Osteocyte (in vitro differentiated cells): Measurements from ENCODE around the gene SLC3A2. TPM values are rescaled to one million over a fixed set of nuclear protein-coding genes. Genes with fewer than 3 reads are reported as not detected.
"Not testable (repeated sequence)": the region's sequence is repeated elsewhere in the genome, so short reads cannot be mapped to it uniquely, and the experiment has no call there.

Source experiments
- DNase-seq: peaks from one replicate; pipeline ENCODE4 v3.0.0; 2021; ENCODE audit warnings: mixed read lengths; ENCODE audit not compliant: unreplicated experiment; ENCODE audit errors: extremely low spot score
- H3K27ac Mint-ChIP-seq: one replicate; pipeline ENCODE4 v1.8.0; 2021; ENCODE audit warnings: mild to moderate bottlenecking, mixed read lengths; ENCODE audit not compliant: unreplicated experiment
- H3K27me3 Mint-ChIP-seq: one replicate; pipeline ENCODE4 v1.8.0; 2021; ENCODE audit warnings: mixed read lengths; ENCODE audit not compliant: unreplicated experiment
- H3K36me3 Mint-ChIP-seq: one replicate; pipeline ENCODE4 v1.8.0; 2021; ENCODE audit warnings: mixed read lengths; ENCODE audit not compliant: unreplicated experiment
- H3K4me1 Mint-ChIP-seq: one replicate; pipeline ENCODE4 v1.8.0; 2021; ENCODE audit warnings: mixed read lengths; ENCODE audit not compliant: unreplicated experiment
- H3K4me3 Mint-ChIP-seq: one replicate; pipeline ENCODE4 v1.8.0; 2021; ENCODE audit warnings: mild to moderate bottlenecking, moderate library complexity, mixed read lengths; ENCODE audit not compliant: unreplicated experiment
- H3K9me3 Mint-ChIP-seq: one replicate; pipeline ENCODE4 v1.8.0; 2021; ENCODE audit warnings: mixed read lengths; ENCODE audit not compliant: unreplicated experiment
- total RNA-seq: library from RNA; stranded (reverse); gene quantifications from 2 replicates; pipeline ENCODE4 v1.2.1, GENCODE V29; 2021
- TF ChIP-seq, protein P1 (sequence below): fragments of 200-600 bp; sonication (generic); IDR thresholded peaks from 2 replicates; pipeline ENCODE4 v1.5.0; 2021; ENCODE audit warnings: antibody characterized with exemption, mild to moderate bottlenecking, moderate library complexity

The SLC3A2 gene
- total RNA-seq, 1 donor from 2014 or later, result 326 TPM

DNA sequence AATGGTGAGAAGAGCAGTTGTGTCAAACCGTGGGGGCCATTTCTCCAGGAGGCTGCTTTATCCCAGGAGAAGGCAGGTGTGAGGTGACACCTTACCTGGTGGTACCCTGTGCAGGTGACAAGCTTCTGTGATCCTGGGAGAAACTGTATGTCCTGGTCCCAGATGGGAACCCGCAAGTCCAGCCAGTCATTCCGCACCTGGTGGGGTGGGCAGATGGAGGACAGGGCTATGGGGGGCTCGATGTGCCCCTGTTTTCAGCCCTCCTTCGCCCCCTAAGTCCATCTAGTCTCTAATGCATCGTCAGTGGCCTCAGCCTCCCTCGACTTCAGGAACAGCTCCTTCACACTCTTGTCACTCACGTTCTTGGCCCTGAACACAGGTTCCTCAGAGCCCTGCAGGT is 45.4 kb upstream of the SLC3A2 start:
- Mint-ChIP-seq H3K9me3 (no peaks in the 10 kb centered on the region), H3K4me3 (no peak overlapping the region), H3K27me3 (no peaks in the 10 kb centered on the region), H3K27ac (no peak overlapping the region), H3K36me3 (peaks cover 8% of the 10 kb centered on the region), H3K4me1 (peaks cover 40% of the 10 kb centered on the region)
- DNase-seq, result no peak
- TF ChIP-seq, protein P1, sequence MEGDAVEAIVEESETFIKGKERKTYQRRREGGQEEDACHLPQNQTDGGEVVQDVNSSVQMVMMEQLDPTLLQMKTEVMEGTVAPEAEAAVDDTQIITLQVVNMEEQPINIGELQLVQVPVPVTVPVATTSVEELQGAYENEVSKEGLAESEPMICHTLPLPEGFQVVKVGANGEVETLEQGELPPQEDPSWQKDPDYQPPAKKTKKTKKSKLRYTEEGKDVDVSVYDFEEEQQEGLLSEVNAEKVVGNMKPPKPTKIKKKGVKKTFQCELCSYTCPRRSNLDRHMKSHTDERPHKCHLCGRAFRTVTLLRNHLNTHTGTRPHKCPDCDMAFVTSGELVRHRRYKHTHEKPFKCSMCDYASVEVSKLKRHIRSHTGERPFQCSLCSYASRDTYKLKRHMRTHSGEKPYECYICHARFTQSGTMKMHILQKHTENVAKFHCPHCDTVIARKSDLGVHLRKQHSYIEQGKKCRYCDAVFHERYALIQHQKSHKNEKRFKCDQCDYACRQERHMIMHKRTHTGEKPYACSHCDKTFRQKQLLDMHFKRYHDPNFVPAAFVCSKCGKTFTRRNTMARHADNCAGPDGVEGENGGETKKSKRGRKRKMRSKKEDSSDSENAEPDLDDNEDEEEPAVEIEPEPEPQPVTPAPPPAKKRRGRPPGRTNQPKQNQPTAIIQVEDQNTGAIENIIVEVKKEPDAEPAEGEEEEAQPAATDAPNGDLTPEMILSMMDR, result no peak

DNA sequence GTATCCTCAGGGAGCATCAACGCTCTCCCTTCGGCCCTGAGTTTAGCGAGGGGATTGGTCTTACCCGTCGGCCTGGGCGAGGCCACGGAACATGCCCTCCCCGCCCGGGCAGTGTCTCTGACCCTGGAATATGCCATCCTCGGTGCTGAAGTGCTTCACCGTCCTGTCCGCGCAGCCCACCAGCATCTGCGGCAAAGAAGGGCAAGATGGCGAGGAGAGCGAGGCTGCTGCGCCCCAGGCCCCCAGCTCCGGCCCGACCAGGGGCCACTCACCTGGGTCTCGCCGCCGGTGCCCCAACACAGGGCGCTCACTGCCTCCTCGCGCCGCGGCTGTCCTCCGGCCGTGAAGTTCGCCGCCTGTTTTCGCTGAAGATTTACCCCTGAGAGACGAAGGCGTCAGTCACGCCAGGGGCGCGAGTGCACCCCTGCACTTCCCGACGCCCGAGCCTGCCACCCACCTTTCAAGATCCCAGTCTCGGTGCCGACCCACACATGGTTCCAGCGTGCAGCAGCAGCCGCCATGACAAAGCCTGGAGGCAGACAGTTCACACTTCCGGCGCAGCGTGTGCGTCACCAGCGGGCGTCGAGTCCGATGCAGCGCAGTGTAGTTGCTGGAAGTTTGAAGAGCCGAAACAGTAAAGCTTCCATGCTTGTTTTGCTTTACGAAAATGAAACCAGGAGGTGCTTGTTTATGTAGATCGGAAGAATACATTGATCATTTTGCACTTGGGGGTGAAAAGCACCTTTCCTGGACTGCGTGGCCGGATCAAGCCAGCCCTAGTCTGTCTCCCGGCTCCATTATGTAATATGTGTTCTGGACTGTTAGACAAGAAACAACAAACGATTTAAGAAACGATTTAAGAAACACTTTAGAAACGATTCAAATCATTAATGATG is 41.4 kb upstream of the SLC3A2 start, which contains the start of gene WDR74:
TSS of gene WDR74 (minus strand) at position 541 of the 896 bp plus-strand sequence. CDS start at position 521, 20 bp downstream.
- Mint-ChIP-seq H3K27ac (no peak within 1 kb of the TSS), H3K36me3 (peaks cover 5% of the 10 kb centered on the region), H3K27me3 (no peaks in the 10 kb centered on the region), H3K4me1 (peaks cover 26% of the 10 kb centered on the region), H3K4me3 (no peak within 1 kb of the TSS), H3K9me3 (no peaks in the 10 kb centered on the region)
- peak; percentile 94 for DNase-seq
- TF ChIP-seq, protein P1, result no peak

DNA sequence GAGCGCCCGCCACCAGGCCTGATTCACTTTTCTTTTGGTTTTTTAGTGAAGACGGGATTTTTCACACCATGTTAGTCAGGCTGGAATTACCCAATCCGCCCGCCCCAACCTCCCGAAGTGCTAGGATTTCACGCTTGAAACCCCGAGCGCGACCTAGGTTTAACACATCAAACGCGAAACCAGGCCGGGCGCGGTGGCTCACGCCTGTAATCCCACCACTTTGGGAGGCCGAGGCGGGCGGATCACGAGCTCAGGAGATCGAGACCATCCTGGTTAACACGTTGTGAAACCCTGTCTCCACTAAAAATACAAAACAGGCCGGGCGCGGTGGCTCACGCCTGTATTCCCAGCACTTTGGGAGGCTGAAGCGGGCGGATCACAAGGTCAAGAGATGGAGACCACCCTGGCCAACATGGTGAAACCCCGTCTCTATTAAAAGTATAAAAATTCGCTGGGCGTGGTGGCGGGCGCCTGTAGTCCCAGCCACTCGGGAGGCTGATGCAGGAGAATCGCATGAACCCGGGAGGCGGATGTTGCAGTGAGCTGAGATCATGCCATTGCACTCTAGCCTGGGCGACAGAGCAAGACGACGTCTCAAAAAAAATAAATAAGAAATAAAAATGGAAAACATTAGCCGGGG is 39.9 kb upstream of the SLC3A2 start:
- not testable (repeated sequence) for H3K27ac Mint-ChIP-seq, H3K27me3 Mint-ChIP-seq, H3K4me3 Mint-ChIP-seq, H3K36me3 Mint-ChIP-seq, H3K9me3 Mint-ChIP-seq
- peak; percentile 84 for DNase-seq
- H3K4me1 Mint-ChIP-seq, result peaks cover 22% of the 10 kb centered on the region

DNA sequence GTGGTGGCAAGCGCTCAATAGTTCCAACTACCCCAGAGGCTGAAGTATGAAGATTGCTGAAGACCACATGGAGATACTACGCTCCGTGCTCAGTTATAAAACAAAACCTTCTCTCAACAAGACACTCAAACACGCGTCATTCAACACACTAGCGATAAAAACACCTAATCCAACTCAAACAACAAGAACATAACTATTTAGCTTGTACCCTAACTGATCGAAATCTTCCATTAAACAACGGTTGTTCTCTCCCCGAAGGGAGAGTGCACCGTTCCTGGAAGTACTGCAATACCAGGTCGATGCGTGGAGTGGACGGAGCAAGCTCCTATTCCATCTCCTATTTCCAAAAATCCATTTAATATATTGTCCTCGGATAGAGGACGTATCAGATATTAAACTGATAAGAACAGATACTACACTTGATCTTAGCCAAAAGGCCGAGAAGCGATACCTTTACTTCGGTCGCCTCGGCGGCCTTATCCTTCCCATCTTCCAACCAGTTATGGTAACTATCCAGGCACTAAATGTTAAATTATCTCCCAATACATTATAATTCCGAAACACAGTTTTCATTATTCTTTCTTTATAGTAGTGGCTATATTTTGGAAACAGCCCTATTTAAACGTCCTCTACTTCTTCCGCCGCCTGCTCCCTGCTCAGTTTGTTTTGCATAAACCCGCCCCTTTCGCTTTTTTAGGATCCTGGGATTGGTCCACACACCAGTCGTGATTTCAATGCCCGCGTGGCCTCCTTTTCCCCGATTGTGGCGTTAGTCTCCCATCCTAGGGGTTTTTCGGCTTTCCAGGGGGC is 39.1 kb upstream of the SLC3A2 start:
- Mint-ChIP-seq H3K4me3 (no peak overlapping the region), H3K27me3 (no peaks in the 10 kb centered on the region), H3K27ac (no peak overlapping the region), H3K36me3 (peaks cover 5% of the 10 kb centered on the region), H3K4me1 (peaks cover 22% of the 10 kb centered on the region), H3K9me3 (no peaks in the 10 kb centered on the region)
- TF ChIP-seq, protein P1, result no peak
- peak; percentile 93 for DNase-seq

DNA sequence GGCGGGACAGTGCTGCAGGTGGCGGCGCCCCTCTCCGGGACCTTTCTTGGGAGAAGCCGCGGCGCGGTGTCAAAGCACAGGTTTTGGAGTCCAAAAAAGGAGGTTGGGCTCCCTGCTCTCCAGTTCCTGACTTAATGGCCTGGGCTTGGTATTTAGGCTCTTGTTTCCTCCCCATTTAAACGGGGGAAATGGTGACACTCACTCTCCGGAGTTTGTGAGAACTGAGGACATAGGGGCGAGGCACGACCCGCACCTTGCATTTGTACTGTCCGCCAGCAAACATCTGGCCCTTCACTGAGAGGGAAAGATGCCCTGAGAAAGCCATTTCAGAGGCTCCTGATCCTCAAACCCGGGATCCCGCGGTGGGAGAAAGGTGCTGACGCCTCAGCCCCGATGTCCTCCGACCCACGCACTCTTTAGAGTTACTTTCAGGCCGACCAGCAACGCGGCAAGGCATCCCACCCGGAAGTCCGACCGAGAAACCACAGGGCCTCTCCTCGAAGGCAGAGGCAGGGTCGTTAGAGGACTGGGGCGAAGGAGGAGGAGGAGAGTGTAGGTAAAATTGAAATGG is 38.4 kb upstream of the SLC3A2 start:
- H3K4me3 Mint-ChIP-seq, result no peak overlapping the region
- no peaks in the 10 kb centered on the region for H3K9me3 Mint-ChIP-seq

DNA sequence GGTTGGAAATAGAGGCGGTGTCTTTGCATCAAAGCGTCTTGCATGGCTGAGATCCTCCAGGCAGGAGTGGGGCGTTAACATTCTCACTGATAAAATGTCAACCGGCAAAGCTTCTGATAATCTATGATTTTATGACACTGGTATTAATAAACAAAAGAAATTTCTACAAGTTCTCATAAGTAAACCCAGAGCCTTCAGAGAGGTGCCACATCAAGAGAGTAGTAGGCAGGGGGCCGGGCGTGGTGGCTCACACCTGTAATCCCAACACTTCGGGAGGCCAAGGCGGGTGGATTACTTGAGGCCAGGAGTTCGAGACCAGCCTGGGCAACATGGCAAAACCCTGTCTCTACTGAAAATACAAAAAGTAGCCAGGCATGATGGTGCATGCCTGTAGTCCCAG is 37.8 kb upstream of the SLC3A2 start:
- H3K27me3 Mint-ChIP-seq, H3K36me3 Mint-ChIP-seq, H3K9me3 Mint-ChIP-seq, H3K4me3 Mint-ChIP-seq, H3K27ac Mint-ChIP-seq, DNase-seq: not testable (repeated sequence)
- H3K4me1 Mint-ChIP-seq, result peaks cover 17% of the 10 kb centered on the region

More for the DNA sequence above, 38.4 kb upstream of the SLC3A2 start:
- peaks cover 5% of the 10 kb centered on the region for H3K36me3 Mint-ChIP-seq
- TF ChIP-seq, protein P1, result no peak
- DNase-seq, result no peak
- H3K27me3 Mint-ChIP-seq, result no peaks in the 10 kb centered on the region
- peaks cover 22% of the 10 kb centered on the region for H3K4me1 Mint-ChIP-seq
- H3K27ac Mint-ChIP-seq, result no peak overlapping the region
